ENCODE measurements around the gene PLEKHG4B.

- TF ChIP-seq CEBPB (IDR thresholded peaks at IDR 0.05; ENCODE audit: low read depth, low read length) (no peak), POLR2A (IDR thresholded peaks at IDR 0.05; ENCODE audit: low read depth, low read length) (no peak)
- TF ChIP-seq, protein P1, sequence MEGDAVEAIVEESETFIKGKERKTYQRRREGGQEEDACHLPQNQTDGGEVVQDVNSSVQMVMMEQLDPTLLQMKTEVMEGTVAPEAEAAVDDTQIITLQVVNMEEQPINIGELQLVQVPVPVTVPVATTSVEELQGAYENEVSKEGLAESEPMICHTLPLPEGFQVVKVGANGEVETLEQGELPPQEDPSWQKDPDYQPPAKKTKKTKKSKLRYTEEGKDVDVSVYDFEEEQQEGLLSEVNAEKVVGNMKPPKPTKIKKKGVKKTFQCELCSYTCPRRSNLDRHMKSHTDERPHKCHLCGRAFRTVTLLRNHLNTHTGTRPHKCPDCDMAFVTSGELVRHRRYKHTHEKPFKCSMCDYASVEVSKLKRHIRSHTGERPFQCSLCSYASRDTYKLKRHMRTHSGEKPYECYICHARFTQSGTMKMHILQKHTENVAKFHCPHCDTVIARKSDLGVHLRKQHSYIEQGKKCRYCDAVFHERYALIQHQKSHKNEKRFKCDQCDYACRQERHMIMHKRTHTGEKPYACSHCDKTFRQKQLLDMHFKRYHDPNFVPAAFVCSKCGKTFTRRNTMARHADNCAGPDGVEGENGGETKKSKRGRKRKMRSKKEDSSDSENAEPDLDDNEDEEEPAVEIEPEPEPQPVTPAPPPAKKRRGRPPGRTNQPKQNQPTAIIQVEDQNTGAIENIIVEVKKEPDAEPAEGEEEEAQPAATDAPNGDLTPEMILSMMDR (conservative IDR thresholded peaks at IDR 0.05; ENCODE audit: low read depth, low read length) = no peak
Measured at GRCh38 chr5:197892-198489, 106.0 kb downstream of the PLEKHG4B start.

Data from IMR-90 (cell line).